Ecto neural progenitor cell (in vitro differentiated cells): ENCODE data around the gene PMS1.
"Not testable (repeated sequence)": the region's sequence is repeated elsewhere in the genome, so short reads cannot be mapped to it uniquely, and the experiment has no call there.

Experiments used
- DNase-seq: peaks from one replicate; pipeline ENCODE4 v3.0.0-alpha.2; 2018; ENCODE audit warnings: low spot score

PMS1 gene

GRCh38 chr2:189818249-189819038 lies 34.2 kb downstream of the PMS1 start:
- no peak for DNase-seq

- no peak for DNase-seq
These were observed 35.1 kb downstream of the PMS1 start for GRCh38 chr2:189819297-189819704.

- DNase-seq = no peak
These were observed 37.9 kb downstream of the PMS1 start for GRCh38 chr2:189821953-189822748.

- no peak for DNase-seq
These were observed 40.6 kb downstream of the PMS1 start for GRCh38 chr2:189824694-189825396.

GRCh38 chr2:189826039-189826438 lies 41.8 kb downstream of the PMS1 start:
- DNase-seq = no peak

- DNase-seq = no peak
These were observed 45.0 kb downstream of the PMS1 start for GRCh38 chr2:189829102-189829833.

GRCh38 chr2:189830510-189830909 lies 46.3 kb downstream of the PMS1 start:
- no peak for DNase-seq

GRCh38 chr2:189834059-189834458 lies 49.8 kb downstream of the PMS1 start:
- DNase-seq = no peak

GRCh38 chr2:189834642-189835041 lies 50.4 kb downstream of the PMS1 start:
- not testable (repeated sequence) for DNase-seq

- DNase-seq = no peak
These were observed 51.8 kb downstream of the PMS1 start for GRCh38 chr2:189835855-189836558.

GRCh38 chr2:189836644-189837043 lies 52.4 kb downstream of the PMS1 start:
- DNase-seq = no peak

GRCh38 chr2:189837326-189837725 lies 53.1 kb downstream of the PMS1 start:
- no peak for DNase-seq

GRCh38 chr2:189841019-189841418 lies 56.8 kb downstream of the PMS1 start:
- no peak for DNase-seq

GRCh38 chr2:189848276-189848675 lies 64.0 kb downstream of the PMS1 start:
- no peak for DNase-seq

- DNase-seq = no peak
These were observed 65.3 kb downstream of the PMS1 start for GRCh38 chr2:189849550-189849949.

GRCh38 chr2:189851174-189851826 lies 67.0 kb downstream of the PMS1 start:
- DNase-seq = no peak

- DNase-seq = no peak
These were observed 69.9 kb downstream of the PMS1 start for GRCh38 chr2:189854187-189854586.

GRCh38 chr2:189854940-189855339 lies 70.7 kb downstream of the PMS1 start:
- DNase-seq = no peak

GRCh38 chr2:189858291-189858690 lies 74.0 kb downstream of the PMS1 start:
- DNase-seq = no peak

GRCh38 chr2:189860161-189860560 lies 75.9 kb downstream of the PMS1 start:
- DNase-seq = no peak

GRCh38 chr2:189862751-189863150 lies 78.5 kb downstream of the PMS1 start:
- no peak for DNase-seq
